ENCODE data around the gene TMEM256.

The TMEM256 gene

DNA sequence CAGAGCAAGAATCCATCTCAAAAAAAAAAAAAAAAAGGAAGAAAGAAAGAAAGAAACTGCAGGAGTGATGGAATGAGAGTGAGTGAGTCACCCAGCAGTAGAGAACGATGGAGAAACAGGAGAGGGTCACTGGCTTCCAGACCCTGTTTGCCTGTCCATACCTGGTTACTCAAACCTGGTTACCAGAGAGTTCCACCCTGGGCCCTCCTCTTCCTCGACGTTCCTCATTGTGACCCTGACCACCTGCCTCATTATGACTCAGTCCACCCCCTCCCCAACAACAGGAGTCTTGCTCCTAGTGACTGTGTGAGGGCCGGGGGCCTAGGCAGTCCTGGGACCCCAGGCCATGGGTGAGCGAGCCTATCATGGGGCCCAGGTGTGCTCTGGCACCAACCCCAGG is 24.7 kb upstream of the TMEM256 start, which contains the start of gene SPEM3:
SPEM3 (plus strand) TSS at position 301 of the 400 bp plus-strand sequence; CDS start at position 347, 46 bp downstream.
- DNase-seq, result no peak

GRCh38 chr17:7427549-7427948 is 23.7 kb upstream of the TMEM256 start:
- DNase-seq, result no peak

- no peak for DNase-seq
These were observed 23.1 kb upstream of the TMEM256 start for GRCh38 chr17:7426896-7427489.

GRCh38 chr17:7426203-7426863 is 22.4 kb upstream of the TMEM256 start:
- no peak for DNase-seq

DNA sequence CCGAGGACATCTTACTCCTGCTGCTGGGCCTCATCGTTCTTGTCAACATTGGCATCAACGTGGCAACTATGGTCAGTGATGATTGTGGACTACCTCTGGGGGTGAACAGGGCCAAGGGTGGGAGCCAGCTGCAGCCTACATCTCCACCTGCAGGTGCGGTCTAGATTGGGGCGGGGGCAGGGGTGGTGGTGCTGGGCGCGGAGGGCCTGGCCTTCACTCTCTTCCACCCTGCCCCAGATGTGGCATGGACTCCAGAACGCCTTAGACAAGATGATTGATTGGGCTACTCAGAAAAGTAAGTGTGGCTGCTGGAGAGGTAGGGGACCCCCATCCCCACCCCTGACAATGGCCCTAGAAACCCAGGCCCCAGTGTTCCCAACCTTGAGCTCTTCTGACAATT is 21.9 kb upstream of the TMEM256 start:
- DNase-seq, result no peak

DNA sequence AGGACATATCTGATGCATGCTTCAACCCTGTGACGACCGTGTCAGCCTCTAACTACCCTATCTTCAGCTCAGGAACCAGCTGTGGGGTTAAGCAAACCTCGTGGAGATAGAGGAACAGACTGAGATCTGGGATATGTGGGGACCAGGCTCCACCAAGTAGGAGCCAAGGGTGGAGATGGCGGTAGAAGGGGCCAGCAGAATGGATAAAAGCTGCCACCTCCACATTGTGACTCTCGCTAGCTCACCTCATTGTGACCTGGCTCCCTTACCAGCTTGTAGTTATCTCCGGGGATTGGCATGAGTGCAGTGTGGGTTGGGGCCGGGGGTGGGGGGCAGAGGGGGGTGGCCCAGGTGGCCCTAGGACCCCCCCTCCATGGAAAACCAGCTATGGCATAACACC is 21.4 kb upstream of the TMEM256 start, which contains the start of gene SPEM2:
SPEM2 (plus strand) TSS at position 301 of the 400 bp plus-strand sequence; CDS start at position 374, 73 bp downstream.
- DNase-seq, result no peak

GRCh38 chr17:7423679-7424078 is 19.8 kb upstream of the TMEM256 start:
- no peak for DNase-seq

- DNase-seq, result no peak
These were observed 17.3 kb upstream of the TMEM256 start for GRCh38 chr17:7421186-7421585.

- DNase-seq, result no peak
These were observed 16.1 kb upstream of the TMEM256 start, which contains the start of gene SPEM1 for GRCh38 chr17:7419819-7420610. SPEM1 (plus strand) TSS chr17:7420324; CDS start chr17:7420385, 61 bp downstream.

- DNase-seq, result no peak
These were observed 14.7 kb upstream of the TMEM256 start for GRCh38 chr17:7418472-7419152.

GRCh38 chr17:7417056-7417655 is 13.3 kb upstream of the TMEM256 start:
- DNase-seq, result no peak

- no peak for DNase-seq
These were observed 12.4 kb upstream of the TMEM256 start for GRCh38 chr17:7416323-7416722.

DNA sequence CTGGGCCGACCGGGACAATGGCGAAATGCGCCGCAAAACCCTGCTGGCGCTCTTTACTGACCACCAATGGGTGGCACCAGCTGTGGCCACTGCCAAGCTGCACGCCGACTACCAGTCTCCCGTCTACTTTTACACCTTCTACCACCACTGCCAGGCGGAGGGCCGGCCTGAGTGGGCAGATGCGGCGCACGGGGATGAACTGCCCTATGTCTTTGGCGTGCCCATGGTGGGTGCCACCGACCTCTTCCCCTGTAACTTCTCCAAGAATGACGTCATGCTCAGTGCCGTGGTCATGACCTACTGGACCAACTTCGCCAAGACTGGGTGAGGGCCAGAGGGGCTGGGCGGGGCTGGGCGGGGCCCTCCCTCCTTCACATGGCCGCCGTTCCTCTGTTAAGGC is 11.9 kb upstream of the TMEM256 start:
- no peak for DNase-seq

DNA sequence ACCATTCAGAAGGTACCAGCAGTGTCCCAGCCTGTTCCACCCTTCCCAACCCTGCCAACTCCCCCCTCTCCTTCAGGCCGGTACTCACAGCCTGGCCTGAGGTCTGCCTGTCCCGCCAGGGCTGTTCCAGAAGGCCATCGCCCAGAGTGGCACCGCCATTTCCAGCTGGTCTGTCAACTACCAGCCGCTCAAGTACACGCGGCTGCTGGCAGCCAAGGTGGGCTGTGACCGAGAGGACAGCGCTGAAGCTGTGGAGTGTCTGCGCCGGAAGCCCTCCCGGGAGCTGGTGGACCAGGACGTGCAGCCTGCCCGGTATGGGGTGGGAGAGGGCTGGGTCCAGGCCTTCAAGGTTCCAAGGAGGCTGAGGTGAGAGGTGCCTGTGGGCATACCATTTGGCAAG is 10.9 kb upstream of the TMEM256 start:
- no peak for DNase-seq

- no peak for DNase-seq
These were observed 9.6 kb upstream of the TMEM256 start for GRCh38 chr17:7413346-7413985.

DNA sequence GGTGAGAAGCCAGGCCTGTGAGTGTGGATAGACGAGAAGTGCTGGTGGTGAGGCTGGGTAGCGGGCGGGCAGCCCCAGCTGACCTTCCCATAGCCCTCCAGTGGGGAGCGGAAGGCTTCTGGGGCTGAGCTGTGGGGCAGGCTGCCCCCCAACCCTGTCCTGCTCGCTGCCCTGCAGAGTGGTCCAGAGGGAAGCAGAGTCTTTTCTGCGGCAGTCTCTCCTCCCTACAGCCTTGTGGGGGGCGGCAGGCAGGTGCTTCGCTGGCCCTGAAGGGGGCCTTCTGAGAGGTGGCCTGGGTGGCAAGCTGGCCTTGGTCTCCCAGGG is 7.5 kb upstream of the TMEM256 start:
- DNase-seq, result no peak

DNA sequence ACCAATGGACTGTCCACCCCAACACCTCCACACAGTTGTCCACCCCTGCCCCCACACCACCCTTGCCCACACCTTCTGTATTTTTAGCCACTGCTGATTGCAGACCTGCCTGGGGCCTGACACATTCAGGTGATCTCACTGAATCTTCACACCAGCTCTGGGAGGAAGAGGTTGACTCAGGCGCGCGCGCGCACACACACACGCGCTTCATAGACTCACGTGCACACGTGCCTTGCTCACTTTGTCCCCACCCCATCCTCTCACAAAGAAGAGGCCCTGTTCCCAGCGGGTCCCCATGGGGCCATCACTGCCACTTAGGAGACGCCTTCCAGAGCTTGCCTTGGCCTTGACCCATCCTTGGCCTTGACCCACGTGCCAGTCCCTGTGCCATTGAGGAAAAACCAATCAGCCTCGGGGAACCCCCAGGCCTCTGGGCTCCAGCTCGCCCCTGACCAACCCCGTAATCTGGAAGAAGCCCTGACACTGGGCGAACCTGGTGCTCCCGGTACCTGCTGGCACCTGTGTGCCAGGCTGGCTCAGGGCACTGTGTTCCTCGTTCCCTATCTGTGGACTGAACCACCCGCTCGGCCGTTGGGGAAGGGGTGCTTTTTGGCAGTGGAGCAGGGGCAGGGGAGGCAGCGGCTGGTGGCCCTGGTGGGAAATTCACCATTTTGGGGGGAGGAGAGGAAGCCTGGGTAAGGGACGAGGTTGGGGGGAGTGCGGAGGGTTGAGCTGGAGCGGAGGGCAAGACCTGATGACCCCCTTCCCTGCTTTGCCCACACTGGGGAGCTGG is 6.9 kb upstream of the TMEM256 start:
- no peak for DNase-seq

DNA sequence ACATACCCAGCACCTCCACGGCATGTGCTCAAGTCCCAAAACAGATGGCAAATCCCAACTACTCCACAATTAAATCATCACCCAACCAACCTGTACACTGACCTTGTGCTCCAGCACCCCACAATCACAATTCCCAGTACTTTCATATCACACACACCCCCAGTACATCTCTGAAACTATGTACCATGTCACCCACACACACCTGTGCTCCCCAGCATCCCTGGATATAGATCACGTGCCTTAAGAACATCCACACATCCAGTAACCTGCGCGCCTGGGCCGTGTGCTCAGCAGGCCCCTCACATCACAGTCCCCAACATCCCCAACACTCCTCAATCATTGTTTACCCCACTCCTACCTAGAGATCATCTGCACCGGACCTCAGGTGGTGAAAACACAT is 5.8 kb upstream of the TMEM256 start:
- no peak for DNase-seq

DNA sequence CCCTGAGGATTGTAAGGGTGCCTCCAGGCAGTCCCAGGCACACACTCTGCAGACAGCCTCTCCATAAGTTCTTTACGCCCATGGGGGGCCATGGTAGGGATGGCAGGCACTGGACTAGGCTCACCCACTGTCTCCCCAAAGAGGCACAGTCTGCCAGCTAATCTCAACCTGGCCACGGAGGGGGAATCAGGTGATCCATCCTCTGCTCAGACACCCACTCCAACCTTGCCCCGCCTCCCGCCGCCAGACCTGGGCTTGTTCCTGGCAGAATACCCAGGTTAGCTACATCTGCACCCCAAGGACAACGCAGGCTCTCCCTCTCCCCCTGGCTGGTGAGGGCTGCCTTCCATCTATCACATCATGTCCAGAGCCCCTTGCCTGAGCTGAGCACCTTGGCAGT is 5.0 kb upstream of the TMEM256 start:
- no peak for DNase-seq

DNA sequence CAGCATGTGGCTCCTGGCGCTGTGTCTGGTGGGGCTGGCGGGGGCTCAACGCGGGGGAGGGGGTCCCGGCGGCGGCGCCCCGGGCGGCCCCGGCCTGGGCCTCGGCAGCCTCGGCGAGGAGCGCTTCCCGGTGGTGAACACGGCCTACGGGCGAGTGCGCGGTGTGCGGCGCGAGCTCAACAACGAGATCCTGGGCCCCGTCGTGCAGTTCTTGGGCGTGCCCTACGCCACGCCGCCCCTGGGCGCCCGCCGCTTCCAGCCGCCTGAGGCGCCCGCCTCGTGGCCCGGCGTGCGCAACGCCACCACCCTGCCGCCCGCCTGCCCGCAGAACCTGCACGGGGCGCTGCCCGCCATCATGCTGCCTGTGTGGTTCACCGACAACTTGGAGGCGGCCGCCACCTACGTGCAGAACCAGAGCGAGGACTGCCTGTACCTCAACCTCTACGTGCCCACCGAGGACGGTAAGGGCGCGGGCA is 4.4 kb upstream of the TMEM256 start:
- no peak for DNase-seq

- no peak for DNase-seq
These were observed 3.8 kb upstream of the TMEM256 start, which contains the start of gene NLGN2 for GRCh38 chr17:7407485-7408251. NLGN2 (plus strand) TSS chr17:7407845; CDS start chr17:7408256, 411 bp downstream.

Data from stimulated activated CD8-positive, alpha-beta memory T cell treated with anti-CD3 and anti-CD28 coated beads, Interleukin-4, amount 100 ng/mL, for 48 hours (primary cell).